ENCODE results near the gene HSPA1B. TPM values are rescaled to one million over a fixed set of nuclear protein-coding genes. Genes with fewer than 3 reads are reported as not detected.
"Not testable (repeated sequence)": the region's sequence is repeated elsewhere in the genome, so short reads cannot be mapped to it uniquely, and the experiment has no call there.

HSPA1B gene
- total RNA-seq, 1 experiment from 2014 or later, result 147 TPM

DNA sequence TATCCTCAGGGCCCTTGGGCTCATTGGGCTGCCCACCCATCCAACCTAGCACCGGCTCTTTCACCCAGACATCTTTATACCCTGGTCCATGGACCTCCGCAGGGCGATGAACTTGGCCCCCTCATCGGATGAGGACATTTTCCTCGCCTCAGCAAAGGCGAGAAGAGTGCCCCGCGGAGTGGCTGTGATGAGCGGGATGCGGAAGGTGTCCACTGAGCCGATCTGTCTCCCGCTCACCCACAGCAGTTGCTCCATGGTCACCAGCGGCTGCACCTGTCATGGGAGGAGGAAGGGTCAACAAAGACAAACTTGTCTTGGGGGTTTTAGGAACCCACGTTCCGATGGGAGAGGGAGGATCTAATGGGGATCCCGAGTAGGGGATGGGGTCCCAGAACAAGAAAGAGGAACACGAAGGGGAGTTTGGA lies 34.4 kb downstream of the HSPA1B start:
- H3K4me1 ChIP-seq (ENCODE audit: control insufficient read depth, insufficient read depth, low read length), result peaks cover 26% of the 10 kb centered on the region
- peak overlapping the region; percentile 82 for H3K27ac ChIP-seq (ENCODE audit: low read length)
- H3K4me3 ChIP-seq (ENCODE audit: low read depth in 2 of 2, low read length in 2 of 2), result peak overlapping the region; percentile 62 to 65
- H3K9me3 ChIP-seq (ENCODE audit: control insufficient read depth, insufficient read depth, low read depth, low read length), result no peaks in the 10 kb centered on the region
- DNase-seq (ENCODE audit: low read depth, low spot score) (no peak), ATAC-seq (no peak)
- POLR2A ChIA-PET, result no interaction called here
- H3K36me3 ChIP-seq (ENCODE audit: control insufficient read depth, insufficient read depth, low read length), result no peaks in the 10 kb centered on the region; the same call in 1 of the 2 replicates
- H3K27me3 ChIP-seq (ENCODE audit: control insufficient read depth, insufficient read depth, low read length), result no peaks in the 10 kb centered on the region
- in situ Hi-C loops (cut with HindIII; ENCODE audit: low pct_unique_long_range_greater_than_20kb, low sequenced_read_pairs), result no loop called here
- TF ChIP-seq SIN3A (IDR thresholded peaks at IDR 0.05; ENCODE audit: borderline replicate concordance, insufficient read depth, low read depth, low read length) (no peak), POLR2AphosphoS5 (IDR thresholded peaks at IDR 0.05; ENCODE audit: low read depth, low read length) (no peak), TCF7L2 (IDR thresholded peaks at IDR 0.05; ENCODE audit: low read depth, low read length) (no peak)
- TF ChIP-seq, protein P1, sequence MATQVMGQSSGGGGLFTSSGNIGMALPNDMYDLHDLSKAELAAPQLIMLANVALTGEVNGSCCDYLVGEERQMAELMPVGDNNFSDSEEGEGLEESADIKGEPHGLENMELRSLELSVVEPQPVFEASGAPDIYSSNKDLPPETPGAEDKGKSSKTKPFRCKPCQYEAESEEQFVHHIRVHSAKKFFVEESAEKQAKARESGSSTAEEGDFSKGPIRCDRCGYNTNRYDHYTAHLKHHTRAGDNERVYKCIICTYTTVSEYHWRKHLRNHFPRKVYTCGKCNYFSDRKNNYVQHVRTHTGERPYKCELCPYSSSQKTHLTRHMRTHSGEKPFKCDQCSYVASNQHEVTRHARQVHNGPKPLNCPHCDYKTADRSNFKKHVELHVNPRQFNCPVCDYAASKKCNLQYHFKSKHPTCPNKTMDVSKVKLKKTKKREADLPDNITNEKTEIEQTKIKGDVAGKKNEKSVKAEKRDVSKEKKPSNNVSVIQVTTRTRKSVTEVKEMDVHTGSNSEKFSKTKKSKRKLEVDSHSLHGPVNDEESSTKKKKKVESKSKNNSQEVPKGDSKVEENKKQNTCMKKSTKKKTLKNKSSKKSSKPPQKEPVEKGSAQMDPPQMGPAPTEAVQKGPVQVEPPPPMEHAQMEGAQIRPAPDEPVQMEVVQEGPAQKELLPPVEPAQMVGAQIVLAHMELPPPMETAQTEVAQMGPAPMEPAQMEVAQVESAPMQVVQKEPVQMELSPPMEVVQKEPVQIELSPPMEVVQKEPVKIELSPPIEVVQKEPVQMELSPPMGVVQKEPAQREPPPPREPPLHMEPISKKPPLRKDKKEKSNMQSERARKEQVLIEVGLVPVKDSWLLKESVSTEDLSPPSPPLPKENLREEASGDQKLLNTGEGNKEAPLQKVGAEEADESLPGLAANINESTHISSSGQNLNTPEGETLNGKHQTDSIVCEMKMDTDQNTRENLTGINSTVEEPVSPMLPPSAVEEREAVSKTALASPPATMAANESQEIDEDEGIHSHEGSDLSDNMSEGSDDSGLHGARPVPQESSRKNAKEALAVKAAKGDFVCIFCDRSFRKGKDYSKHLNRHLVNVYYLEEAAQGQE (IDR thresholded peaks at IDR 0.05; ENCODE audit: insufficient read depth in 1 of 2, low read depth in 2 of 2, low read length in 1 of 2), result no peak
- TF ChIP-seq, protein P2, sequence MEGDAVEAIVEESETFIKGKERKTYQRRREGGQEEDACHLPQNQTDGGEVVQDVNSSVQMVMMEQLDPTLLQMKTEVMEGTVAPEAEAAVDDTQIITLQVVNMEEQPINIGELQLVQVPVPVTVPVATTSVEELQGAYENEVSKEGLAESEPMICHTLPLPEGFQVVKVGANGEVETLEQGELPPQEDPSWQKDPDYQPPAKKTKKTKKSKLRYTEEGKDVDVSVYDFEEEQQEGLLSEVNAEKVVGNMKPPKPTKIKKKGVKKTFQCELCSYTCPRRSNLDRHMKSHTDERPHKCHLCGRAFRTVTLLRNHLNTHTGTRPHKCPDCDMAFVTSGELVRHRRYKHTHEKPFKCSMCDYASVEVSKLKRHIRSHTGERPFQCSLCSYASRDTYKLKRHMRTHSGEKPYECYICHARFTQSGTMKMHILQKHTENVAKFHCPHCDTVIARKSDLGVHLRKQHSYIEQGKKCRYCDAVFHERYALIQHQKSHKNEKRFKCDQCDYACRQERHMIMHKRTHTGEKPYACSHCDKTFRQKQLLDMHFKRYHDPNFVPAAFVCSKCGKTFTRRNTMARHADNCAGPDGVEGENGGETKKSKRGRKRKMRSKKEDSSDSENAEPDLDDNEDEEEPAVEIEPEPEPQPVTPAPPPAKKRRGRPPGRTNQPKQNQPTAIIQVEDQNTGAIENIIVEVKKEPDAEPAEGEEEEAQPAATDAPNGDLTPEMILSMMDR (IDR thresholded peaks at IDR 0.05), result no peak
- CTCF ChIA-PET, result no interaction called here
- intact Hi-C loops (cut with micrococcal nuclease; ENCODE audit: unreplicated experiment), result no loop called here
- BruUV-seq (replicated peaks), result no TSS peak

DNA sequence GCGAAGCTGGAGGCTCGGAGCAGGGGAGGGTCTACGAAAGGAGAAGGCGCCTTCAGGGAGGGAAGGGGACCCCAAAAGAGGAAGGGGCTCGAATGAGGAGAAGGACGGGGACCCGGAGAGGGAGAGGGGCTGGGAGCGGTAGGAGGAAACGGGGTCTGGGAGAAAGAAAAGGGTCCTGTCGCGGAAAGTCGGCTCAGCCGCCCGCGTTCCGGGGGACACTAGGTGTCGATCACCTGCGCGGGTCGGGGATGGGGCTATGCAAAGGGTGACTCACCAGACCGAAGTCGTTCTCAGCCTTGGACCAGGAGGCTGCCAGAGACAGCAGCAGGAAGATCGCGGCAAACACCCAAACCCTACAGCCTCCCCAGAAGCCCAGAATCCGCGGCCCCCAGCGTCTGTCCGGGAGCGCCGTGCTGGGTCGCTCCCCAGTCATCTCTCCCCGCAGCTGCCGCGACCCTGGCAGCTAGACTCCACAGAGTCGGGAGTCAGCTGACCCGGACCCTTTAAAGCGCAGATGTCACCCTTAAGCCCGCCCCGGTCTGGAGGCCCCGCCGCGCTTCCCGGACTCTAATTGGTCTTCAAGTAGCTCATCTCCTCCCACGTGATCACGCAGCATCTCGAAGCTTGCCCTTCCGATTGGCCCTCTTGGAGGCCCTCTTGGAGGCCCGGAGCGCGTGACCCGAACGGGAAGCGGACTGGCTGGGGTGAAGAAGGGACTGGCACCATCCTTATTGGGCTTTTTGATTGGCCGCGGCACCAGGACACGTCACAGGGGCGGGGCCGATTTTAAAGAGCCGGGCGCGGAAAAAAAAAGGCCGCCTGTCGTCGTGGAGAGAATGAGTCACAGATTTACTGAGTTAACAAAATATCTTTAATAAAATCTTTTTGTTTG lies 35.1 kb downstream of the HSPA1B start, which contains the start of gene NEU1:
TSS of gene NEU1 (minus strand) at position 478 of the 892 bp plus-strand sequence. CDS start at position 433, 45 bp downstream.
- H3K4me1 ChIP-seq (ENCODE audit: control insufficient read depth, insufficient read depth, low read length), result peaks cover 26% of the 10 kb centered on the region
- peak; percentile 33 for DNase-seq (ENCODE audit: low read depth, low spot score)
- peak within 1 kb of the TSS; percentile 82 for H3K27ac ChIP-seq (ENCODE audit: low read length)
- intact Hi-C loops (cut with micrococcal nuclease; ENCODE audit: unreplicated experiment), result no loop called here
- no peaks in the 10 kb centered on the region; the same call in 1 of the 2 replicates for H3K36me3 ChIP-seq (ENCODE audit: control insufficient read depth, insufficient read depth, low read length)
- CTCF ChIA-PET, result no interaction called here
- H3K27me3 ChIP-seq (ENCODE audit: control insufficient read depth, insufficient read depth, low read length), result no peaks in the 10 kb centered on the region
- no TSS peak for BruUV-seq (replicated peaks)
- peak; percentile 75; the same call in 1 of the 2 replicates for TF ChIP-seq POLR2AphosphoS5 (IDR thresholded peaks at IDR 0.05; ENCODE audit: low read depth, low read length)
- TF ChIP-seq, protein P1 (IDR thresholded peaks at IDR 0.05; ENCODE audit: insufficient read depth in 1 of 2, low read depth in 2 of 2, low read length in 1 of 2), result no peak
- TF ChIP-seq, protein P2 (IDR thresholded peaks at IDR 0.05), result no peak
- no peak for TF ChIP-seq TCF7L2 (IDR thresholded peaks at IDR 0.05; ENCODE audit: low read depth, low read length)
- TF ChIP-seq SIN3A (IDR thresholded peaks at IDR 0.05; ENCODE audit: borderline replicate concordance, insufficient read depth, low read depth, low read length), result peak; percentile 51; the same call in 1 of the 2 replicates
- peak; percentile 87 for ATAC-seq
- peak within 1 kb of the TSS; percentile 62 to 89 for H3K4me3 ChIP-seq (ENCODE audit: low read depth in 2 of 2, low read length in 2 of 2)
- in situ Hi-C loops (cut with HindIII; ENCODE audit: low pct_unique_long_range_greater_than_20kb, low sequenced_read_pairs), result no loop called here
- POLR2A ChIA-PET, result interaction anchor here (0.6 to 0.7 kb wide), 3 partner anchors 10 to 268 kb away, joined by 3 read pairs; no protein-coding TSS in a partner anchor
- no peaks in the 10 kb centered on the region for H3K9me3 ChIP-seq (ENCODE audit: control insufficient read depth, insufficient read depth, low read depth, low read length)

DNA sequence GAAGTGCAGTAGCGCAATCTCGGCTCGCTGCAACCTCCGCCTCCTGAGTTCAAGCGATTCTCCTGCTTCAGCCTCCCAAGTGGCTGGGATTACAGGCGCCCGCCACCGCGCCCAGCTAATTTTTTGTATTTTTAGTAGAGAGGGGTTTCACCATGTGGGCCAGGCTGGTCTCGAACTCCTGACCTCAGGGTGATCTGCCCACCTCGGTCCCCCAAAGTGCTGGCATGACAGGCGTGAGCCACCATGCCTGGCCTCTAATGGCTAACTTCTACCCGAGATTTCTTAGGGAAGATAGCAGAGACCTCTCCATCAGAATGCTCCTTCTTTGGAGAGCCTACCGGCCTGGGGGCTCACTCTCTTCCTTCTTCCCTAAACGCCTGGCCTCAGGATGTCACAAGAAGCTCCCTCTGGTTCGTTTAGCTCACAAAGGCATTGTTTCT lies 36.6 kb downstream of the HSPA1B start:
- CTCF ChIA-PET; BruUV-seq (replicated peaks); intact Hi-C loops (cut with micrococcal nuclease; ENCODE audit: unreplicated experiment); DNase-seq (ENCODE audit: low read depth, low spot score); H3K27me3 ChIP-seq (ENCODE audit: control insufficient read depth, insufficient read depth, low read length); ATAC-seq; H3K36me3 ChIP-seq (ENCODE audit: control insufficient read depth, insufficient read depth, low read length); H3K9me3 ChIP-seq (ENCODE audit: control insufficient read depth, insufficient read depth, low read depth, low read length); in situ Hi-C loops (cut with HindIII; ENCODE audit: low pct_unique_long_range_greater_than_20kb, low sequenced_read_pairs): not testable (repeated sequence)
- Histone ChIP-seq H3K4me3 (ENCODE audit: low read depth in 2 of 2, low read length in 2 of 2) (peak overlapping the region; percentile 50 to 89), H3K4me1 (ENCODE audit: control insufficient read depth, insufficient read depth, low read length) (peaks cover 31% of the 10 kb centered on the region), H3K27ac (ENCODE audit: low read length) (peak overlapping the region; percentile 70)
- POLR2A ChIA-PET, result interaction anchor here (0.6 kb wide), 1 partner anchor 73 kb away, joined by 10 read pairs; no protein-coding TSS in a partner anchor

Data from Panc1 (cell line).